Epidermal melanocyte (primary cell): ENCODE measurements around the gene TGM1.
"Not testable (repeated sequence)": the region's sequence is repeated elsewhere in the genome, so short reads cannot be mapped to it uniquely, and the experiment has no call there.

ENCODE experiments used
- DNase-seq: peaks from one replicate; pipeline ENCODE4 v3.0.0; 2011; ENCODE audit warnings: low spot score; ENCODE audit not compliant: insufficient read length

Gene TGM1

GRCh38 chr14:24207104-24207551 lies 55.8 kb downstream of the TGM1 start:
- DNase-seq: no peak

GRCh38 chr14:24206260-24207103 lies 56.5 kb downstream of the TGM1 start:
- DNase-seq: no peak

- no peak for DNase-seq
These were observed 58.5 kb downstream of the TGM1 start for GRCh38 chr14:24204163-24205146.

- not testable (repeated sequence) for DNase-seq
These were observed 59.6 kb downstream of the TGM1 start for GRCh38 chr14:24203249-24203886.

- DNase-seq: not testable (repeated sequence)
These were observed 60.4 kb downstream of the TGM1 start for GRCh38 chr14:24202538-24202937.
